Measurements from ENCODE around the gene SV2C.

Gene SV2C

GRCh38 chr5:76351176-76351575, 268.0 kb downstream of the SV2C start:
- DNase-seq, result no peak

GRCh38 chr5:76351577-76351976, 268.4 kb downstream of the SV2C start:
- no peak for DNase-seq

- no peak for DNase-seq
These were observed 273.7 kb downstream of the SV2C start for GRCh38 chr5:76356887-76357286.

GRCh38 chr5:76363352-76364225, 280.4 kb downstream of the SV2C start:
- no peak for DNase-seq

- no peak for DNase-seq
These were observed 281.0 kb downstream of the SV2C start for GRCh38 chr5:76364226-76364589.

GRCh38 chr5:76365561-76365960, 282.4 kb downstream of the SV2C start:
- no peak for DNase-seq

- no peak for DNase-seq
These were observed 283.4 kb downstream of the SV2C start for GRCh38 chr5:76366596-76366995.

GRCh38 chr5:76367623-76368371, 284.6 kb downstream of the SV2C start:
- peak; percentile 57 for DNase-seq

- DNase-seq, result no peak
These were observed 285.8 kb downstream of the SV2C start for GRCh38 chr5:76368941-76369340.

GRCh38 chr5:76369668-76370067, 286.5 kb downstream of the SV2C start:
- peak; percentile 15 for DNase-seq

GRCh38 chr5:76371960-76372322, 288.8 kb downstream of the SV2C start:
- no peak for DNase-seq

GRCh38 chr5:76372323-76373054, 289.3 kb downstream of the SV2C start:
- DNase-seq, result no peak

- DNase-seq, result no peak
These were observed 293.1 kb downstream of the SV2C start for GRCh38 chr5:76376148-76376865.

GRCh38 chr5:76376866-76377230, 293.7 kb downstream of the SV2C start:
- DNase-seq, result no peak

GRCh38 chr5:76378355-76378754, 295.2 kb downstream of the SV2C start:
- no peak for DNase-seq

GRCh38 chr5:76379316-76379715, 296.1 kb downstream of the SV2C start:
- DNase-seq, result no peak

GRCh38 chr5:76379855-76380254, 296.7 kb downstream of the SV2C start:
- DNase-seq, result no peak

- no peak for DNase-seq
These were observed 297.3 kb downstream of the SV2C start for GRCh38 chr5:76380346-76381066.

- no peak for DNase-seq
These were observed 300.1 kb downstream of the SV2C start for GRCh38 chr5:76383126-76383832.

- DNase-seq, result no peak
These were observed 301.0 kb downstream of the SV2C start for GRCh38 chr5:76384189-76384588.

GRCh38 chr5:76384705-76385104, 301.5 kb downstream of the SV2C start:
- no peak for DNase-seq

- DNase-seq, result no peak
These were observed 302.4 kb downstream of the SV2C start for GRCh38 chr5:76385540-76385939.
